Esophagus squamous epithelium (tissue), 5 donors: ENCODE measurements around the gene PTPRN2. TPM values are rescaled to one million over a fixed set of nuclear protein-coding genes. Genes with fewer than 3 reads are reported as not detected.

ENCODE experiments used
- DNase-seq: peaks from one replicate; lab custom pipeline; 2025; lab: John Stamatoyannopoulos, UW
- H3K27ac ChIP-seq, 4 donors: fragments of 200-600 bp; sonication (generic); one replicate each; pipeline ENCODE4 v1.5.1; 2016 to 2019; ENCODE audit warnings: mild to moderate bottlenecking in 1 of 4
- H3K27me3 ChIP-seq, 4 donors: fragments of 200-600 bp; sonication (generic); 1 replicate in 3 of 4; 2 replicates in 1 of 4; pipeline versions ENCODE4 v1.5.1 to v1.6.0; 2017 to 2021; ENCODE audit warnings: antibody characterized with exemption in 1 of 4
- H3K36me3 ChIP-seq, 3 donors: fragments of 200-600 bp; sonication (generic); one replicate each; pipeline ENCODE4 v1.5.1; 2016 to 2019
- H3K4me1 ChIP-seq, 3 donors: fragments of 200-600 bp; sonication (generic); one replicate each; pipeline ENCODE4 v1.5.1; 2017 to 2019
- H3K4me3 ChIP-seq, 4 donors: fragments of 200-600 bp; sonication (generic); 1 replicate in 3 of 4; 2 replicates in 1 of 4; pipeline ENCODE4 v1.5.1; 2016 to 2019; ENCODE audit warnings: mild to moderate bottlenecking in 2 of 4, moderate library complexity in 1 of 4
- H3K9me3 ChIP-seq, 3 donors: fragments of 200-600 bp; sonication (generic); one replicate each; pipeline ENCODE4 v1.5.1; 2016 to 2019
- CTCF ChIP-seq, 6 experiments: fragments of 450-650 bp in 4 of 6; fragments of 200-600 bp in 2 of 6; sonication (generic) in 2 of 6; IDR thresholded peaks; one replicate each; pipeline ENCODE4 v1.5.1; 2016 to 2019; ENCODE audit warnings: antibody characterized with exemption in 6 of 6, mild to moderate bottlenecking in 4 of 6, moderate library complexity in 4 of 6
- POLR2A ChIP-seq, 4 donors: fragments of 450-650 bp; IDR thresholded peaks; one replicate each; pipeline ENCODE4 v1.6.1; 2017; ENCODE audit warnings: antibody characterized with exemption in 4 of 4, mild to moderate bottlenecking in 4 of 4, moderate library complexity in 3 of 4
- WGBS, 2 donors: methylation state at CpG; one replicate each; pipeline ENCODE4 v1.1.5; 2018; 5-methylcytosine and 5-hydroxymethylcytosine counted together
- intact Hi-C: fragments of 100-400 bp; cut with DNase I; formaldehyde crosslinking; loops from one replicate; pipeline ENCODE4 v1.15.0; 2022
- total RNA-seq, 4 donors: library from RNA; depleted of rRNA; stranded (reverse); fragments of >200 nt; gene quantifications; one replicate each; pipeline ENCODE4 v1.1.0, GENCODE V29; 2016
- donor health status: DM: yes; HTN: yes; CAD: no.

PTPRN2 gene
- total RNA-seq, 4 donors from 2014 or later = 0.38 to 2.7 (median 1.0) TPM

DNA sequence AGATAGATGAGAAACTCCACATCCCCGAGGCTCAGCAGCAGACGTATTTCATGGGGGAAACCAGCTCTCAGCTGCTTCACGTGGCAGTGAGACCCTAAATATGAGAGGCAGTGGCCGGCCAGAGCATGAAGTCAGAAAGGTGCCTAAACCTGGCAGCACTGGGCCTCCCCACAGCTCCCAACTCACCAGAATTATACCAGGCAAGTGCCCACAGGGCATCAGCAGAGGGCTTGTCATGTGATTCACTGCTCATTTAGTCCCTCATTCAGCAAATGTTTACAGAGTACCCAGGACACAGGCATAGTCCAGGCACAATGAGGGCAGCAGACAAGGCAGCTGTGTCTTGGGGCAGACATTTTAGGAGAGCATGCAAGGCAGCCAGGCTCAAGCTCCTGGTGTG lies 212.6 kb downstream of the PTPRN2 start:
- no peaks in the 10 kb centered on the region for H3K36me3 ChIP-seq
- H3K4me1 ChIP-seq = peaks cover 0 to 29% (median 0%) of the 10 kb centered on the region in 3 donors
- intact Hi-C loops = no loop called here
- TF ChIP-seq POLR2A (IDR thresholded peaks at IDR 0.05) (no peak), CTCF (IDR thresholded peaks at IDR 0.05) (no peak)
- 65 to 79% methylated on average over 4 of the region's 4 CpGs for WGBS, 2 donors
- H3K27ac ChIP-seq = no peak overlapping the region
- H3K27me3 ChIP-seq = peaks cover 0 to 62% (median 0%) of the 10 kb centered on the region in 4 donors
- peaks cover 0 to 3% (median 0%) of the 10 kb centered on the region in 3 donors for H3K9me3 ChIP-seq
- no peak for DNase-seq
- H3K4me3 ChIP-seq = no peak overlapping the region

DNA sequence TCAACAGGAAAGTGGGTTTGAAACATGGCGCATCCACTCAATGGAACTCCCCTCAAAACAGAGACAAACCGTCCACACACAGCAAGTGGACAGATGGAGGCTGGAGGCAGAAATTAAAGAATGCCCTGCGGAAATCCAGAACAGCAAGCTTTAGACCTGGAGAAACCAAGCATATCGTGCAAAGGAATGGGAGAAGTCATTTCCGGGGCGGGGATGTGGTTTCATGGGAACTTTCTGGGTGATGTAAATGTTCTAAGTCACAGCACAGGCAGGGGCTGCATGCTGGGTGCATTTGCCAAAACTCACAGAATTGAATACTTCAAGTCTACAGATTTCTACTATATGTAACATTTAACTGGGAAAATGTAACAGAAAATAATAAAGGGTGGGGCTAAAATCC lies 213.0 kb downstream of the PTPRN2 start:
- TF ChIP-seq CTCF (IDR thresholded peaks at IDR 0.05) (no peak), POLR2A (IDR thresholded peaks at IDR 0.05) (no peak)
- Histone ChIP-seq H3K4me3 (no peak overlapping the region), H3K27ac (no peak overlapping the region), H3K27me3 (peaks cover 0 to 62% (median 0%) of the 10 kb centered on the region in 4 donors), H3K4me1 (peaks cover 0 to 29% (median 0%) of the 10 kb centered on the region in 3 donors), H3K9me3 (no peaks in the 10 kb centered on the region), H3K36me3 (no peaks in the 10 kb centered on the region)
- no peak for DNase-seq
- WGBS, 2 donors = 52 to 71% methylated on average over 6 of the region's 6 CpGs
- intact Hi-C loops = no loop called here

GRCh38 chr7:158374146-158374545 lies 213.5 kb downstream of the PTPRN2 start:
- no peak for DNase-seq
- TF ChIP-seq POLR2A (IDR thresholded peaks at IDR 0.05) (no peak), CTCF (IDR thresholded peaks at IDR 0.05) (no peak)
- Histone ChIP-seq H3K4me1 (peaks cover 0 to 29% (median 0%) of the 10 kb centered on the region in 3 donors), H3K4me3 (no peak overlapping the region), H3K36me3 (no peaks in the 10 kb centered on the region), H3K27ac (no peak overlapping the region), H3K27me3 (peaks cover 0 to 59% (median 0%) of the 10 kb centered on the region in 4 donors), H3K9me3 (no peaks in the 10 kb centered on the region)
- WGBS, 2 donors = 33 to 42% methylated on average over 5 of the region's 5 CpGs
- intact Hi-C loops = no loop called here

DNA sequence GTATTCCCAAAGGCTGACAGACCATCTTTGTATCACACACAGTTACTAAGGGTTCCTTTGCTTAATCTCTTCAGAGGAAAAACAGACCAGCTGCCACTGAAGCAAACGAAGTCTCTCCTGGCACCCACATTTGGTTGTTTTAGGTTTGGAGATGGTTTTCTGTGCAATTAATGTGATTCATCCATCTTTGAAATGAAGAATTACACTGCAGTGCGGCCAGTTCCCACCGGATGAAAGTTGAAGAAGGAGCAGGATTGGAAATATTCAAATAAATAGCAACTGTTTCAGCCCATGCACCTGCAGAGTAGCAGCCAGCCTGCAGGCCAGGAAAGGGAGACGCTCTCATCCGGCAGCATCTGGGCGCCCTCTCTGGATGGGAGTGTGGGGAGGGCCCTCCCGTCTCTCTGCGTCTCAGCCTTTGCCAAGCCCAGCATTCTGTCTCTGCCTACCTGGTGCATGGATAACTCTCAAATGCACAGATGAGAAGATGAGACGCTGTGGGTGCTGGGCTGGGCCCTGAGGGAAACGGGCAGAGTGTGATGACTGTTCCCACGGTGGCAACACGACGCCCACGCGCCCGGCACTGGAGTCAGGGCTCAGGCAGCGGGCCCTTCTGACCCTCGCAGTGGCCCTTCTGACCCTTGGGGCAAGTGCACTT lies 214.0 kb downstream of the PTPRN2 start:
- Histone ChIP-seq H3K27me3 (peaks cover 0 to 56% (median 0%) of the 10 kb centered on the region in 4 donors), H3K4me3 (no peak overlapping the region), H3K36me3 (no peaks in the 10 kb centered on the region), H3K9me3 (no peaks in the 10 kb centered on the region), H3K4me1 (peaks cover 0 to 29% (median 0%) of the 10 kb centered on the region in 3 donors), H3K27ac (no peak overlapping the region)
- no peak for DNase-seq
- intact Hi-C loops = no loop called here
- WGBS, 2 donors = 58 to 60% methylated on average over 6 to 12 of the region's 18 CpGs
- TF ChIP-seq POLR2A (IDR thresholded peaks at IDR 0.05) = no peak
- TF ChIP-seq CTCF (IDR thresholded peaks at IDR 0.05) = no peak
